CD4-positive, alpha-beta T cell treated with Interleukin-15 for 4 hours (primary cell): ENCODE data around the gene PCBP3.
"Not testable (repeated sequence)": the region's sequence is repeated elsewhere in the genome, so short reads cannot be mapped to it uniquely, and the experiment has no call there.

ENCODE experiments used
- DNase-seq: peaks from one replicate; pipeline ENCODE4 v3.0.0-alpha.2; 2020; ENCODE audit warnings: low spot score

Gene PCBP3

GRCh38 chr21:45893740-45894449 is 250.4 kb downstream of the PCBP3 start:
- DNase-seq, result no peak

GRCh38 chr21:45894450-45894825 is 250.9 kb downstream of the PCBP3 start:
- DNase-seq, result no peak

- DNase-seq, result no peak
Measured at GRCh38 chr21:45894906-45895777, 251.6 kb downstream of the PCBP3 start.

GRCh38 chr21:45895778-45896370 is 252.3 kb downstream of the PCBP3 start:
- DNase-seq, result no peak

- not testable (repeated sequence) for DNase-seq
Measured at GRCh38 chr21:45896431-45896830, 252.9 kb downstream of the PCBP3 start.

- no peak for DNase-seq
Measured at GRCh38 chr21:45897191-45898027, 253.9 kb downstream of the PCBP3 start.

- DNase-seq, result no peak
Measured at GRCh38 chr21:45898028-45898350, 254.5 kb downstream of the PCBP3 start.

GRCh38 chr21:45898781-45899180 is 255.3 kb downstream of the PCBP3 start:
- no peak for DNase-seq

- DNase-seq, result no peak
Measured at GRCh38 chr21:45899317-45900033, 255.9 kb downstream of the PCBP3 start.

DNA sequence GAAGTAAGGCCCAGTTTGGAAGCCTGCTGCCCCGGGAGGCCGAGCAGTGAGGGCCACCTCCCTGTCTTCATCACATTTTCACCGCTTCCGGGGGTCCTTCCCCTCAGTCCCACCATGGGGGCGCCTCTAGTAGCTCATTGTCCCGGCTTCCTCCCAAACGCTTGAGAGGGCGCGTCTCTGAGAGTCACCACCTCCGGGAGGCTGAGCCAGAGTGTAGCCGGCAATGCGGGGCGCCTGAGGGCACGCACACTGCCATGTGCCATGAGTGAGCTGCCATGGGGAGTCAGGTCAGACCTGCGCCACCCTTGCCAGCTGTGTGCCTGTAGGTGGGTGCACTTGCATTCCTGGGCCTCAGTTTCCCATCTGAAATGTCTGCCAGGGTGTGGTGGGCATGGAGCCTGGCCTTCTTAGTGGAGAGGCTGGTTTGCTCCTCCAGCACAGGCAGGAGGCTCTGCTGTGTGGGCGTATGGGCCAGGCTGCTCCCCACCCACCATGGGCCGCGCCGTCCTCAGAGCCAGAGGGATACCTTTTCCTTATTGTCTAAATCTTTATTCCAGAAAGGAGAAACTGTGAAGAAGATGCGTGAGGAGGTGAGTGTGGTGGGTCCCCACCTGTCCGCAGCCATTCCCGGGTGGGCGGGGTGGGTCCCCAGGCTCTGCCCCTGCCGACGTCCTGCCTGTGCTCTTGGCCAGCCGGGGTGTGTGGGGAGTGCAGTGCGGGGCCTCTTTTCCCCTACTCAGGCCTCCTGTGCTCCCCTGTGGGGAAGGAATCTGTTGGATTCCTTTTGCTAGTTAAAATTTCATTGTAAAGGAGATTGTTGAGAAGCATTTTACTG is 256.7 kb downstream of the PCBP3 start:
- DNase-seq, result no peak

GRCh38 chr21:45901061-45901690 is 257.7 kb downstream of the PCBP3 start:
- DNase-seq, result no peak

DNA sequence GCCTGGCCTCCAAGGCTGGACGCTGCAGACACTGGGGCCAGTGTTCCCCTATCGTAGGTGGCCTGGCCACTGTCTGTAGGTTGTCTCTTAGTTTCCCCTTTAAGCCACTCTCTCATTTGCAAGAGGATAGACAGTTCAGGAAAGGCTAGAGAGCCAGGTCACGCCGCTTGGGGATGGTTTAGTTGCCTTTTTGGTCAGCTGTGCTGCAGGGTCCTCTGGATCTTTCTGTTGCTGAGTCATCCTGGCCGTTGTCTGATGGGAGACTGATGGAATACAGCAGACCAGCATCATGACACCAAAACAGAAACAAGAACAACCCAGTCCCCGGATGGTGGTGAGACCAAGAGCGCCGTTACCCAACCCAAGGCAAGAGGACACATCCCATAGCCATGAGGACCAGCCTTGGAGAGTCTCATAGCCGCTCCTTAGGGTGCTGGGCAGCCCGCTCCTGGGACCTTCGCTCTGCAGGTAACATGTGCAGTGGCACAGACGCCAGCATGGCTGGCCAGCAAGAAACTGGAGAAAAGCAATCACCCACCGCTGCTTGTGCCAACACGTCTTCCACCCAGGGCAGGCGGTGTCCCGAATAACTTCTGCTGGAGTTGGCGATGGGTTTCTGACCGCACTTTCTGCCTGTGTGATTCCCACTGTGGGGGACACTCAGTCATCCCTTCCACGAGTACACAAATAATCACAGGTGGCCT is 258.9 kb downstream of the PCBP3 start:
- no peak for DNase-seq

GRCh38 chr21:45905196-45905595 is 261.7 kb downstream of the PCBP3 start:
- DNase-seq, result no peak

DNA sequence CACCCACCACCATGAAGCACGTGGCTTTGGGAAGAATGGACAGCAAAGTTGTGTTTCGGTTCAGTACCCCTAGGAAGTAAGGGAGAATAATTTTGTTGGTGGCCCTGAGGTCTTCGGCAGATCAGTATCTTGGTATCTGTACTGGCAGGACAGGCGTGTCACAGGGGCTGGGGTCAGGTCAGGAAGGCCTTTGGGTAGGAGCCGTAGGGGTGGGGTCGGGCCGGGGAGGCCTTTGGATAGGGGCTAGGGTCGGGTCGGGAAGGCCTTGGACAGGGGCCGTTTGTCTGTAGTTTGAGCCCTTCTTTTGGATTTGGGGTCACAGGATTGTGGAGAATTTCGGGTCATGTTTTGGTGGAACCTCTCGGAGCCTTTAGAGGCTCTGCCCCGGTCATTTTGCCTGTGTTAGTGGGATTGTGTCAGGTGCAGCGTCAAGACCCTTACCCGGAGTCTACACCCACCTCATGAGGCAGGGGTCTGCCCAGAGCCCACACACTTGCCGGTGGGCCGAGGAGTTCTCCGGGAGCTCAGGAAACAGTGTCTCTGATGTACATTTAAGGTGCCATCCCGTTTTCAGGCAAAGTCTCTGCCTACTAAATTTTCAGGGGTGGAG is 262.8 kb downstream of the PCBP3 start:
- no peak for DNase-seq

DNA sequence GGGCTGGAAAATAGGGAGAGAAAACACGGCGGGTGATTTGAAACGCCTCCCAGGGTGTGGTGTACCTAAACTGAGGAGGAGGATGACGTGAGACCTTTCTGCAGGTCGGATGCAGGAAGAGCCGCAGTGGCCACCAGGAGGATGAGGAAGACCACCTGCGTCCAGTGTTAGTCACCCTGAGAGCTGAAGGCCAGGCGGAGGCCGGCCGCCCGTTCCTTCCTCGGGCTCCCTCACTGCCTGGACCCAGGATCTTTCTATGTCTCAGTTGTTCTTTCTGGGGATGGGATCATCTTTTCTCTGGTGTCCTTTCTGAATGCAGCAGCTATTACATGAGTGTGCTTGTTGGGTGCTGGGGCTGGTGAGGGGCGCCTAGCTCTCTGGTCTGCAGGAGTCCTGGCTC is 263.3 kb downstream of the PCBP3 start:
- no peak for DNase-seq

DNA sequence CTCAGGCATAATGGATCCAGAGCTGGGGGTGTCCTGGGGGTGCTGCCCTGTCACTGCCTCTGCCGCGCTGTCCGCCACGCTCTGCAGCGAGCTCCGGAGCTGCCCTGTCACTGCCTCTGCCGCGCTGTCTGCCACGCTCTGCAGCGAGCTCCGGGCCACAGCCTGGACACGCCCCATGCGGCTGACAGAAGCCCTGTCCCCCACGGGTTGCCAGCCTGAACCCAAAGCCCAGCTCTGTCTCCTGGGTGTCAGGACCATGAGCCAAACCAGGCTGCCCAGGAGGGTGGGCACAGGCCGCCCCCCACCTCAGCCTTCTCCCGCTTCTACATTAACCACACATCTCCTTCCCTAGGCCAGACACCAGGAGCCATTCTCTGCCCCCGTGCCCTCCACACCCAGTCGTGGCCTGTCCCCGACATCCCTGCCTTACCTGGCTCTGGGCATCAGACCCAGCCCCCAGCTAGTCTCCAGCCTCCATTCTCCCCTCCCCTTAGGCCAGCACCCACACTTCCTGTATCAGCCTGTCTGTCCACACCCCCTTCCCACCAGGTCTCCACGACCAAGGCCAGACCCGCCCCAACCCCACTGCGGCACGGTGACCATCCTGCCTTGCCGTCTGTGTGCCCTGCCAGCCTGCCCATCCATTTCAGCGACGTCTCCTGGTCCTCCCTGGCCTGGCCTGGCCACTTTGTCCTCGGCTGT is 265.2 kb downstream of the PCBP3 start:
- DNase-seq, result no peak

- DNase-seq, result no peak
Measured at GRCh38 chr21:45909238-45909988, 265.9 kb downstream of the PCBP3 start.

GRCh38 chr21:45910155-45910547 is 266.6 kb downstream of the PCBP3 start:
- DNase-seq, result no peak
